ENCODE results near the gene RFX7. TPM values are rescaled to one million over a fixed set of nuclear protein-coding genes. Genes with fewer than 3 reads are reported as not detected.
"Not testable (repeated sequence)": the region's sequence is repeated elsewhere in the genome, so short reads cannot be mapped to it uniquely, and the experiment has no call there.

The RFX7 gene
- total RNA-seq, 5 donors from 2014 or later (not counting 1 experiment from before 2014, with no cell fraction given) = 23.3 to 30.4 (median 27.9) TPM

DNA sequence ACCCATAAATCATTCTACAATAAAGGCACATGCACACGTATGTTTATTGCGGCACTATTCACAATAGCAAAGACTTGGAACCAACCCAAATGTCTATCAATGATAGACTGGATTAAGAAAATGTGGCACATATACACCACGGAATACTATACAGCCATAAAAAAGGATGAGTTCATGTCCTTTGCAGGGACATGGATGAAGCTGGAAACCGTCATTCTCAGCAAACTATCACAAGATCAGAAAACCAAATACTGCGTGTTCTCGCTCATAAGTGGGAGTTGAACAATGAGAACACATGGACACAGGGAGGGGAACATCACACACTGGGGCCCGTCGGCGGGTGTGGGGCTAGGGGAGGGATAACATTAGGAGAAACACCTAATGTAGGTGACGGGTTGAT, 88.4 kb downstream of the RFX7 start:
- H3K27ac Mint-ChIP-seq, POLR2A ChIA-PET: not testable (repeated sequence)
- peaks cover 47 to 54% (median 52%) of the 10 kb centered on the region in 3 donors for H3K4me1 Mint-ChIP-seq

DNA sequence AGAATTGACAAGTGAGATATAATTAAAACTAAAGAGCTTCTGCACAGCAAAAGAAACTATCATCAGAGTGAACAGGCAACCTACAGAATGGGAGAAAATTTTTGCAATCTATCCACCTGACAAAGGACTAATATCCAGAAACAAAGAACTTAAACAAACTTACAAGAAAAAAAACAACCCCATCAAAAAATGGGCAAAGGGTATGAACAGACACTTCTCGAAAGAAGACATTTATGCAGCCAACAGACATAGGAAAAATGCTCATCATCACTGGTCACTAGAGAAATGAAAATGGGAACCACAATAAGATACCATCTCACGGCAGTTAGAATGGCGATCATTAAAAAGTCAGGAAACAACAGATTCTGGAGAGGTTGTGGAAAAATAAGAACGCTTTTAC, 88.9 kb downstream of the RFX7 start:
- H3K4me3 ChIP-seq (ENCODE audit: control insufficient read depth in 1 of 2, extremely low read depth in 1 of 2, low read length in 1 of 2); H3K27me3 ChIP-seq (replicated peaks in 1 of 2; ENCODE audit: control insufficient read depth in 2 of 2, extremely low read depth in 1 of 2, insufficient read depth in 2 of 2, low read length in 1 of 2); DNase-seq; H3K9me3 ChIP-seq; H3K27ac ChIP-seq (ENCODE audit: low read length); H3K36me3 ChIP-seq (ENCODE audit: control insufficient read depth in 2 of 2, extremely low read depth in 1 of 2, insufficient read depth in 1 of 2, low read length in 1 of 2); POLR2A ChIA-PET; CTCF ChIA-PET; H3K4me3 Mint-ChIP-seq; ATAC-seq (replicated peaks in 1 of 4); H3K4me1 ChIP-seq (ENCODE audit: control insufficient read depth in 1 of 2, extremely low read depth in 1 of 2, insufficient read depth in 2 of 2, low read length in 2 of 2); H3K27ac Mint-ChIP-seq; H3K27me3 Mint-ChIP-seq: not testable (repeated sequence)
- Mint-ChIP-seq H3K9me3 (peaks cover 5 to 26% (median 18%) of the 10 kb centered on the region in 3 donors), H3K4me1 (peaks cover 45 to 50% (median 49%) of the 10 kb centered on the region in 3 donors), H3K36me3 (peaks cover 59% of the 10 kb centered on the region)
- WGBS (ENCODE audit: insufficient coverage) = 100% methylated on average over 2 of the region's 4 CpGs

More for the DNA sequence above, 88.4 kb downstream of the RFX7 start:
- WGBS (ENCODE audit: insufficient coverage) = 93% methylated on average over 3 of the region's 10 CpGs
- H3K27me3 Mint-ChIP-seq; DNase-seq; ATAC-seq (replicated peaks in 1 of 4); H3K4me3 ChIP-seq (ENCODE audit: control insufficient read depth in 1 of 2, extremely low read depth in 1 of 2, low read length in 1 of 2); H3K27ac ChIP-seq (ENCODE audit: low read length); H3K27me3 ChIP-seq (replicated peaks in 1 of 2; ENCODE audit: control insufficient read depth in 2 of 2, extremely low read depth in 1 of 2, insufficient read depth in 2 of 2, low read length in 1 of 2); H3K4me1 ChIP-seq (ENCODE audit: control insufficient read depth in 1 of 2, extremely low read depth in 1 of 2, insufficient read depth in 2 of 2, low read length in 2 of 2); H3K36me3 ChIP-seq (ENCODE audit: control insufficient read depth in 2 of 2, extremely low read depth in 1 of 2, insufficient read depth in 1 of 2, low read length in 1 of 2); H3K9me3 ChIP-seq; CTCF ChIA-PET; H3K4me3 Mint-ChIP-seq: not testable (repeated sequence)
- Mint-ChIP-seq H3K9me3 (peaks cover 5 to 26% (median 18%) of the 10 kb centered on the region in 3 donors), H3K36me3 (peaks cover 62% of the 10 kb centered on the region)

DNA sequence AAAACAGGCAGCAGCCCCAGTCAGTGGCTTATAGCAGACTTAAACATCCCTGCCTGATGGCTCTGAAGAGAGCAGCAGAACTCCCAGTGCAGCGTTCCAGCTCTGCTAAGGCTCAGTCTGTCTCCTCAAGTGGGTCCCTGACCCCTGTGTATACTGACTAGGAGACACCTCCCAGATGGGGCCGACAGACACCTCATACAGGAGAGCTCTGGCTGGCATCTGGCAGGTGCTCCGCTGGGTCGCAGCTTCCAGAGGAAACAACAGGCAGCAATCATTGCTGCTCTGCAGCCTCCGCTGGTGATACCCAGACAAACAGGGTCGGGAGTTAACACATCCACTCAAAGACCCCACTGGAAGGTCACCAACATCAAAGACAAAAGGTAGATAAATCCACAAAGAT, 93.5 kb downstream of the RFX7 start:
- Mint-ChIP-seq H3K27me3 (no peaks in the 10 kb centered on the region), H3K4me1 (peaks cover 59 to 64% (median 59%) of the 10 kb centered on the region in 3 donors), H3K27ac (no peak overlapping the region), H3K9me3 (peaks cover 5 to 28% (median 15%) of the 10 kb centered on the region in 3 donors), H3K4me3 (no peak overlapping the region), H3K36me3 (peaks cover 66% of the 10 kb centered on the region)
- POLR2A ChIA-PET = no interaction called here
- Histone ChIP-seq H3K4me1 (ENCODE audit: control insufficient read depth in 1 of 2, extremely low read depth in 1 of 2, insufficient read depth in 2 of 2, low read length in 2 of 2) (no peaks in the 10 kb centered on the region), H3K27ac (ENCODE audit: low read length) (no peak overlapping the region), H3K9me3 (no peaks in the 10 kb centered on the region), H3K27me3 (replicated peaks in 1 of 2; ENCODE audit: control insufficient read depth in 2 of 2, extremely low read depth in 1 of 2, insufficient read depth in 2 of 2, low read length in 1 of 2) (no peaks in the 10 kb centered on the region), H3K4me3 (ENCODE audit: control insufficient read depth in 1 of 2, extremely low read depth in 1 of 2, low read length in 1 of 2) (no peak overlapping the region), H3K36me3 (ENCODE audit: control insufficient read depth in 2 of 2, extremely low read depth in 1 of 2, insufficient read depth in 1 of 2, low read length in 1 of 2) (peaks cover 2 to 7% of the 10 kb centered on the region in 2 donors)
- WGBS (ENCODE audit: insufficient coverage) = 95% methylated on average over 6 of the region's 6 CpGs
- DNase-seq (no peak), ATAC-seq (replicated peaks in 1 of 4) (no peak)
- CTCF ChIA-PET = no interaction called here

DNA sequence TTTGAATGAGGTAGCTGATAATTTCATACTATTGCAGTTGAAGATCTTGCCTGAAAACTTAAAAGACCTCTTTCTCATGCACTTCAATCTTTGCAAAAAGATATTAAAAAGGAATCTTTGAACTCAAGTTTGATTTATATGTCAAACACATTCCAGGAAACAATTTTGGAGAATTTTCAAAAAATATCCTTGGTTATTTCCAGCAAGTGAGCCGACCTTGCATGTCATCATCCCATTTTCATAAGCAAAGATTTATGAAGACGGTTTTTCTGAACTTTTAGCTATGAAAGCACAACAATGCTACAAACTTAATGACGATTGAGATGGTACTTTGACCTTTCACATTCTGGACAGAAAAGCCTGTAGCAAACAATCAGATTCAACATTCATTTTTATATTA, 95.6 kb downstream of the RFX7 start:
- Mint-ChIP-seq H3K9me3 (peaks cover 0 to 9% (median 6%) of the 10 kb centered on the region in 3 donors), H3K36me3 (peaks cover 51% of the 10 kb centered on the region), H3K4me1 (peaks cover 39 to 51% (median 46%) of the 10 kb centered on the region in 3 donors), H3K27ac (no peak overlapping the region), H3K4me3 (no peak overlapping the region), H3K27me3 (no peaks in the 10 kb centered on the region)
- ATAC-seq (replicated peaks in 1 of 4) (no peak), DNase-seq (no peak)
- Histone ChIP-seq H3K27me3 (replicated peaks in 1 of 2; ENCODE audit: control insufficient read depth in 2 of 2, extremely low read depth in 1 of 2, insufficient read depth in 2 of 2, low read length in 1 of 2) (no peaks in the 10 kb centered on the region), H3K4me3 (ENCODE audit: control insufficient read depth in 1 of 2, extremely low read depth in 1 of 2, low read length in 1 of 2) (no peak overlapping the region), H3K27ac (ENCODE audit: low read length) (no peak overlapping the region), H3K36me3 (ENCODE audit: control insufficient read depth in 2 of 2, extremely low read depth in 1 of 2, insufficient read depth in 1 of 2, low read length in 1 of 2) (peaks cover 2 to 7% of the 10 kb centered on the region in 2 donors), H3K9me3 (no peaks in the 10 kb centered on the region), H3K4me1 (ENCODE audit: control insufficient read depth in 1 of 2, extremely low read depth in 1 of 2, insufficient read depth in 2 of 2, low read length in 2 of 2) (no peaks in the 10 kb centered on the region)
- CTCF ChIA-PET = no interaction called here
- WGBS (ENCODE audit: insufficient coverage) = 85% methylated on average over 2 of the region's 3 CpGs
- POLR2A ChIA-PET = no interaction called here

DNA sequence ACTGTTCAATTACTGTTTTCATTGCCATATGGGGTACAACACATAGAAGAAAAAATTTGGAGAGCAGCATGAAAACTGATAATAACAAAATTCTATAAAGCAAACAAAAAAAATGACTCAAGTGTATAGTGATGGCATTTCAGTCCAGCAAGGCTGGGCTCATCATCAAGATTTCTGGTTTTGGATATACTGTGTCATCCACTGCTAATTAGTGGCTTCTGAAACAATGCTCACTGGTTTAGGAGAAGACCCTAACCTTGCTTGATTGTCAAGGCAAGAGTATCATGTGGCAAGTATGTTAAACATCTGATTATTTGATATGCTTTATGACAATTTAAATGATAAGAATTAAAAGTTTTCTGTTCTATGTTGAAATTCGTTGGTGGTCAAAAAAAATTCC, 96.9 kb downstream of the RFX7 start:
- H3K27ac Mint-ChIP-seq = no peak overlapping the region
- no CpG with 5 or more reads among the region's 1 CpG for WGBS (ENCODE audit: insufficient coverage)
- no peaks in the 10 kb centered on the region for H3K27me3 ChIP-seq (replicated peaks in 1 of 2; ENCODE audit: control insufficient read depth in 2 of 2, extremely low read depth in 1 of 2, insufficient read depth in 2 of 2, low read length in 1 of 2)
- ATAC-seq (replicated peaks in 1 of 4) = no peak
- POLR2A ChIA-PET = no interaction called here
- peaks cover 51% of the 10 kb centered on the region for H3K36me3 Mint-ChIP-seq
- peaks cover 0 to 4% (median 0%) of the 10 kb centered on the region in 3 donors for H3K9me3 Mint-ChIP-seq
- H3K27me3 Mint-ChIP-seq = no peaks in the 10 kb centered on the region
- no peak for DNase-seq
- CTCF ChIA-PET = no interaction called here
- no peak overlapping the region for H3K4me3 ChIP-seq (ENCODE audit: control insufficient read depth in 1 of 2, extremely low read depth in 1 of 2, low read length in 1 of 2)
- no peak overlapping the region for H3K4me3 Mint-ChIP-seq
- H3K4me1 Mint-ChIP-seq = peaks cover 28 to 39% (median 33%) of the 10 kb centered on the region in 3 donors
- H3K9me3 ChIP-seq = no peaks in the 10 kb centered on the region
- no peak overlapping the region for H3K27ac ChIP-seq (ENCODE audit: low read length)
- H3K4me1 ChIP-seq (ENCODE audit: control insufficient read depth in 1 of 2, extremely low read depth in 1 of 2, insufficient read depth in 2 of 2, low read length in 2 of 2) = no peaks in the 10 kb centered on the region
- peaks cover 7 to 15% of the 10 kb centered on the region in 2 donors for H3K36me3 ChIP-seq (ENCODE audit: control insufficient read depth in 2 of 2, extremely low read depth in 1 of 2, insufficient read depth in 1 of 2, low read length in 1 of 2)

DNA sequence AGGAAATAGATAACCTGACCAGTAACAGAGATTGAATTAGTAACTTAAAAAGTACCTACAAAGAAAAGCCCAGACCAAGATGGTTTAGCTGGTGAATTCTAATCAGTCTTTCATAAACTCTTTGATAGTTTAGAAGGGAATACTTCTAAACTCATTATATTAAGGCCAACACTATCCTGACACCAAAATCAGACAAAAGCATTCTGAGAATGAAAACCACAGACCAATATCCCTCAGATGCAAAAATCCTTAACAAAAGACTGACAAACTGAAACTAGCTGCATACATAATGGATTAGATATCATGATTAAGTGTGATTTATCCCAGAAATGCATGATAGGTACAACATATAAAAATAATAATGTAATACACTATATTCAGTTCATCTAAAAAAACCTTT, 115.6 kb downstream of the RFX7 start:
- Histone ChIP-seq H3K9me3 (peaks cover 8% of the 10 kb centered on the region), H3K36me3 (ENCODE audit: control insufficient read depth in 2 of 2, extremely low read depth in 1 of 2, insufficient read depth in 1 of 2, low read length in 1 of 2) (peaks cover 0 to 6% of the 10 kb centered on the region in 2 donors), H3K4me1 (ENCODE audit: control insufficient read depth in 1 of 2, extremely low read depth in 1 of 2, insufficient read depth in 2 of 2, low read length in 2 of 2) (no peaks in the 10 kb centered on the region), H3K4me3 (ENCODE audit: control insufficient read depth in 1 of 2, extremely low read depth in 1 of 2, low read length in 1 of 2) (no peak overlapping the region), H3K27ac (ENCODE audit: low read length) (no peak overlapping the region), H3K27me3 (replicated peaks in 1 of 2; ENCODE audit: control insufficient read depth in 2 of 2, extremely low read depth in 1 of 2, insufficient read depth in 2 of 2, low read length in 1 of 2) (no peaks in the 10 kb centered on the region)
- CTCF ChIA-PET = no interaction called here
- Mint-ChIP-seq H3K4me3 (no peak overlapping the region), H3K36me3 (peaks cover 68% of the 10 kb centered on the region), H3K27me3 (no peaks in the 10 kb centered on the region), H3K27ac (no peak overlapping the region), H3K4me1 (peaks cover 0 to 2% (median 0%) of the 10 kb centered on the region in 3 donors), H3K9me3 (peaks cover 19 to 40% (median 29%) of the 10 kb centered on the region in 3 donors)
- POLR2A ChIA-PET = interaction anchor here in 1 of 2 donors (0.7 kb wide), 1 partner anchor 14 kb away, joined by 4 read pairs; no protein-coding TSS in a partner anchor
- ATAC-seq (replicated peaks in 1 of 4) (no peak), DNase-seq (no peak)

DNA sequence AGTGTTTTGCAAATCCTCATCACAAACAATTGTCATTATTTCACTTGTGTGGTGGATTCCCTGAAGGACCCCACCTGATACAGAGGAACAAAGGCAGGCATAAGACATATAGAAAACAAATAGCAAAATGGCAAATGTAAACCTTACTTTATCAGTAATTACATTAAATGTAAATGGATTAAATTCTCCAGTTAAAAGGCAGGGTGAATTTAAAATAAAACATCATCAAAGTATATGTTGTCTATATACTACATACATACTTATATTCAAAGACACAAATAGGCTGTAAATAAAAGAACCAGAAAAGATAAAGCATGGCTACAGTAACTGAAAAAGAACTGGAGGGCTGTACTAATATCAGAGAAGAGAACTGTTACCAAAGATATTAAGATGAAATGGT, 117.3 kb downstream of the RFX7 start:
- no peak for DNase-seq
- POLR2A ChIA-PET = no interaction called here
- no peak for ATAC-seq (replicated peaks in 1 of 4)
- Mint-ChIP-seq H3K27ac (no peak overlapping the region), H3K4me1 (peaks cover 0 to 2% (median 0%) of the 10 kb centered on the region in 3 donors), H3K27me3 (no peaks in the 10 kb centered on the region), H3K36me3 (peaks cover 83% of the 10 kb centered on the region), H3K4me3 (no peak overlapping the region), H3K9me3 (peaks cover 19 to 46% (median 35%) of the 10 kb centered on the region in 3 donors)
- H3K9me3 ChIP-seq = peaks cover 8% of the 10 kb centered on the region
- H3K27ac ChIP-seq (ENCODE audit: low read length) = no peak overlapping the region
- H3K4me3 ChIP-seq (ENCODE audit: control insufficient read depth in 1 of 2, extremely low read depth in 1 of 2, low read length in 1 of 2) = no peak overlapping the region
- H3K27me3 ChIP-seq (replicated peaks in 1 of 2; ENCODE audit: control insufficient read depth in 2 of 2, extremely low read depth in 1 of 2, insufficient read depth in 2 of 2, low read length in 1 of 2) = no peaks in the 10 kb centered on the region
- CTCF ChIA-PET = no interaction called here
- H3K4me1 ChIP-seq (ENCODE audit: control insufficient read depth in 1 of 2, extremely low read depth in 1 of 2, insufficient read depth in 2 of 2, low read length in 2 of 2) = no peaks in the 10 kb centered on the region
- H3K36me3 ChIP-seq (ENCODE audit: control insufficient read depth in 2 of 2, extremely low read depth in 1 of 2, insufficient read depth in 1 of 2, low read length in 1 of 2) = peaks cover 0 to 10% of the 10 kb centered on the region in 2 donors
